ENCODE measurements around the gene CAMK4.

Gene CAMK4

GRCh38 chr5:111310711-111311620 lies 86.8 kb downstream of the CAMK4 start:
- TF ChIP-seq CTCF (IDR thresholded peaks at IDR 0.05): no peak
- Mint-ChIP-seq H3K36me3 (ENCODE audit: low read depth) (no peaks in the 10 kb centered on the region), H3K9me3 (no peaks in the 10 kb centered on the region), H3K4me1 (peaks cover 8% of the 10 kb centered on the region), H3K27ac (no peak overlapping the region), H3K27me3 (ENCODE audit: low read depth, poor library complexity) (no peaks in the 10 kb centered on the region), H3K4me3 (no peak overlapping the region)
- no peak for DNase-seq

DNA sequence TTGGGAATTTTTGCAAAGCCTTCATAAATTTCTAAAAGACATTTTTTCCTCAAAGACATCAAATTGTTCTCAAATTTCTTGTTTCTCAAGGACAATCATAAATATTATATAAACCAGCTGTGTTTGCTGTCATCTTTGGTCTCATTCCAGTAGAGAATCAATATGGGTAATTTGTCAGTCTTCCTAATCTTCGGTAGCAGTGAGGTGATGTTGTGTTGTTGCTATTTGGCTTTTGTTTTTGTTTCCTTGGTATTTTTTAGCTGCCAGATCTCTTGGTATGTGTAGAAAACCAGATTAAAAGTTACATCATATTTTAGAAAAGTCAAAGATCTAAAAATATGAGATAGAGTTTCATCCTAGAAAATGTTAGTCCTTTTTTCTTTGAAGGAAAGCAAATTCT lies 87.5 kb downstream of the CAMK4 start:
- H3K36me3 Mint-ChIP-seq (ENCODE audit: low read depth): no peaks in the 10 kb centered on the region
- H3K9me3 Mint-ChIP-seq: no peaks in the 10 kb centered on the region
- no peak for DNase-seq
- no peak for TF ChIP-seq CTCF (IDR thresholded peaks at IDR 0.05)
- H3K27me3 Mint-ChIP-seq (ENCODE audit: low read depth, poor library complexity): no peaks in the 10 kb centered on the region
- no peak overlapping the region for H3K27ac Mint-ChIP-seq
- peaks cover 8% of the 10 kb centered on the region for H3K4me1 Mint-ChIP-seq
- no peak overlapping the region for H3K4me3 Mint-ChIP-seq

DNA sequence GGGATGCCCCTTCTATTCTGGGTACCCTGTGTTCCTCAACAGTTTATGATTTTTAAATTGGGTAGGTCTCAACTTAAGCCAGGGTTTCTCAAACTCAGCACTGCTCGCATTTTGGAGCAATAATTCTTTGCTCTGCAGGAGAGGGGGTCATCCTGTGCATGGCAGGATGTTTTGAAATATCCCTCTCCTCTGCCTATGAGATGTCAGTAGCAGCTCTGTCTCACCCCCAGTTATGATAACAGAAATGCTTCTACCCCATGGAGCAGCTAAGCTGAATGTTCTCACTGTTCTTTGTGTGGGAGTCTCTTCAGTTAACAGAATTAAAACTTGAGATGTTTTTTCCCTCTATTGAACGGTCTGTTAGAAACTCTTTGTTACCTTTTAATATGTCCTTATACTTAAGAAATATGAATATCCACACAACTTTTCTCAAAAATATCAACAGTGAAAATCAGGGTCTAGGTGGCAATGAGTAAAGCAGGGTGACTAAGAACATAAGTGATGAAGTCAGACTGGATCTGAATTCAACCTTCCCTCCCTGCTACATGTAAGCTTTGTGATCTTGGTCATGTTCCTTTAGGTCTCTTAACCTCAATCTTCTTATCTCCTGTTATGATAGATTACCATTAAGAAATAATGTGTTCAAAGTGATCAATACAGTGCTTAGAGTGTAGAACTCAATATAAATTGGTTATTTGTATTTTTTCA lies 89.0 kb downstream of the CAMK4 start:
- H3K4me3 Mint-ChIP-seq: no peak overlapping the region
- H3K27ac Mint-ChIP-seq: no peak overlapping the region
- H3K36me3 Mint-ChIP-seq (ENCODE audit: low read depth): no peaks in the 10 kb centered on the region
- TF ChIP-seq CTCF (IDR thresholded peaks at IDR 0.05): no peak
- H3K4me1 Mint-ChIP-seq: peaks cover 8% of the 10 kb centered on the region
- no peaks in the 10 kb centered on the region for H3K27me3 Mint-ChIP-seq (ENCODE audit: low read depth, poor library complexity)
- no peaks in the 10 kb centered on the region for H3K9me3 Mint-ChIP-seq
- no peak for DNase-seq

GRCh38 chr5:111320953-111321352 lies 96.8 kb downstream of the CAMK4 start:
- Mint-ChIP-seq H3K27me3 (ENCODE audit: low read depth, poor library complexity) (no peaks in the 10 kb centered on the region), H3K27ac (no peak overlapping the region), H3K4me1 (no peaks in the 10 kb centered on the region), H3K4me3 (no peak overlapping the region), H3K36me3 (ENCODE audit: low read depth) (no peaks in the 10 kb centered on the region), H3K9me3 (no peaks in the 10 kb centered on the region)
- no peak for DNase-seq
- TF ChIP-seq CTCF (IDR thresholded peaks at IDR 0.05): no peak

- Mint-ChIP-seq H3K4me1 (no peaks in the 10 kb centered on the region), H3K9me3 (no peaks in the 10 kb centered on the region), H3K36me3 (ENCODE audit: low read depth) (no peaks in the 10 kb centered on the region), H3K27ac (no peak overlapping the region), H3K4me3 (no peak overlapping the region), H3K27me3 (ENCODE audit: low read depth, poor library complexity) (no peaks in the 10 kb centered on the region)
- no peak for DNase-seq
- TF ChIP-seq CTCF (IDR thresholded peaks at IDR 0.05): no peak
Observed at GRCh38 chr5:111321376-111321775, 97.2 kb downstream of the CAMK4 start.
